ENCODE measurements around the gene STXBP6.

Gene STXBP6

DNA sequence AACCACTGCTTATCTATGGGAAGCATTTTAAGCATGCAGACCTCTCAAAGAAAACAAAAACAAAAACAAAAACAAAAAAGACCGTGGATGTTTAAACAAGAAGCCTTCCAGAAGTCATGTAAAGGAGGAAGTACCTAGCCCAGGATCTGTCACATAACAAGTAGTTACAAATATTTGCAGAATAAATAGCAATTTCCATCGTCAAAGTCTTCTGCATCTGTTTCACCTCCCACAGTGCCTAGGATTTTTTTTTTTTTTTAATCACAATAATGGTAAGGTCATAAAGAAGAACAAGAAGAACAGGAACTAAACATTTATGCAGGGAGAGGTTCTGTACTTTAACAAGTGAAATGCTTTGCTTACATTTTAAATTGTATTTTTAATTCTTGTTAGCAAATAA, 2.4 kb upstream of the STXBP6 start:
- no peak for DNase-seq (ENCODE audit: low read depth)

- peak; percentile 59 for DNase-seq (ENCODE audit: low read depth)
Observed at GRCh38 chr14:25050269-25051150, 563 bp upstream of the STXBP6 start.

- DNase-seq (ENCODE audit: low read depth), result peak; percentile 1
Observed at GRCh38 chr14:25049093-25049567, 817 bp downstream of the STXBP6 start.

GRCh38 chr14:25048170-25049016, 1.6 kb downstream of the STXBP6 start:
- peak; percentile 64 for DNase-seq (ENCODE audit: low read depth)

GRCh38 chr14:25046301-25046943, 3.5 kb downstream of the STXBP6 start:
- no peak for DNase-seq (ENCODE audit: low read depth)

- no peak for DNase-seq (ENCODE audit: low read depth)
Observed at GRCh38 chr14:25044106-25044698, 5.7 kb downstream of the STXBP6 start.

- peak; percentile 69 for DNase-seq (ENCODE audit: low read depth)
Observed at GRCh38 chr14:25042362-25043299, 7.3 kb downstream of the STXBP6 start.

- no peak for DNase-seq (ENCODE audit: low read depth)
Observed at GRCh38 chr14:25041898-25042297, 8.0 kb downstream of the STXBP6 start.

- no peak for DNase-seq (ENCODE audit: low read depth)
Observed at GRCh38 chr14:25041484-25041883, 8.5 kb downstream of the STXBP6 start.

GRCh38 chr14:25039933-25040332, 10.0 kb downstream of the STXBP6 start:
- no peak for DNase-seq (ENCODE audit: low read depth)

- no peak for DNase-seq (ENCODE audit: low read depth)
Observed at GRCh38 chr14:25038044-25038668, 11.8 kb downstream of the STXBP6 start.

DNA sequence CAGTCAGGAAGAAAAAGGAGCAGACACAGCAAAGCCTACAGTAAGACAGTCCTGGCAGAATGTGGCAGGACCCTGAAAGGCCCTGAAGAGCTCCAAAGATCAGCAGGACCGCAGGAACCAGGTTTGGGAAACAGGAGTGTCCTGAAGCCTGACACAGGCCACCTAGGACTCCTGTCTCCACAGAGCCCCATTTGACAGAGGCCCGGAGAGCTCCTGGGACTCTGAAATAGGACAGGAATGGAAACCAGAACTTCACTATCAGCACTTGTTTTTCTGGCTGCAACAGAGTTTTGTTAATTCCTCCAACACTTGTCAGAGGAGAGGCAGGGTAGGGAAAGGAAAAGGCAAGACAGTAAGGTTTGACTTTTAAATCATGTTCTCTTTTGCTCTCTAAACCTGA, 12.9 kb downstream of the STXBP6 start:
- no peak for DNase-seq (ENCODE audit: low read depth)

GRCh38 chr14:25034803-25035681, 14.9 kb downstream of the STXBP6 start:
- no peak for DNase-seq (ENCODE audit: low read depth)

DNA sequence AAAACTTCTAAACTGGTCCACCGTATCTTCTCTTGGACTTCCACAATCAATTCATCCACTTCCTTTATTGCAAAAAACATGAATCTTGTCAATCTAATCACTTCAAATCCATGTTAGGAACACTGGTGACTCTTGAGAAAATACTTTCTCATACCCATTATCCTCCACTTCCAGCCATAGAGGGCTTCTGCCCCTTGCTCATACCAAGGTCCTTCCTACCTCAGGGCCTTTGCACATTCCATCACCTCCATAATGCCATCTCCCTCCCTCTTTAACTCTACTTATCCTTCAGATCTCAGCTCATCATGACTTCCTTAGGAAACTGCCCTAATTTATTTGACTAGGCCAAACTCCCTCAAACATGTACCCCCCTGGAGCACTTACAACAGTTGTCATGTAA, 16.6 kb downstream of the STXBP6 start:
- DNase-seq (ENCODE audit: low read depth), result no peak

GRCh38 chr14:25032092-25032784, 17.7 kb downstream of the STXBP6 start:
- no peak for DNase-seq (ENCODE audit: low read depth)

DNA sequence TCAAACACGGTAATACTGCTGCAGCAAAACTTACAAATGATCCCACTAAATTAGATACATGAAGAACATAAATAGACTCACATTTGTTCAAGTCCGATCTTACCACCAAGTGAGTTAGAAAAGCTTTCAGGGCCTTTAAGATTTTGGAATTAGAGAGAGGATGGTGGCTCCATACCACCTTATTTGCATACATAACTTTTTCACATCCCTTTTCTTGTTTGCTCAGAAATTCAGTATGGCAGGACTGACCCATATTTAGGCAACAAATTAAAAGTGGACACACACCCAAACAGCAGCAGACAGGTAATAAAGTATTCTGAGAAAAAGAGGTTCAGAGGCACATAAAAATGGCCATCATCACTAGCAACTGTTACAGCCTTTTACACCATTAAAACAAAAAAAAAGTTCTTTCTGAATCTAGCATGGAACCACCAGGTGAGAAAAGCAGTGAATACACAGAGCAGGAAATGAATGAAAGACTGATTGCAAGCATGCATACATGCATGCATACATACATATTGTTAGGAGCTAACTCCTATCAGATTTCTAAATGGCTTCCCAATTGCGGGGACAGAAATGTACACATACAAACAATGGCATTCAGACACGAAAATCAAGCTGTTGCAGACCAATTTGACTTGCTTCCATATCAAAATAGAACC, 23.3 kb downstream of the STXBP6 start:
- DNase-seq (ENCODE audit: low read depth), result no peak

DNA sequence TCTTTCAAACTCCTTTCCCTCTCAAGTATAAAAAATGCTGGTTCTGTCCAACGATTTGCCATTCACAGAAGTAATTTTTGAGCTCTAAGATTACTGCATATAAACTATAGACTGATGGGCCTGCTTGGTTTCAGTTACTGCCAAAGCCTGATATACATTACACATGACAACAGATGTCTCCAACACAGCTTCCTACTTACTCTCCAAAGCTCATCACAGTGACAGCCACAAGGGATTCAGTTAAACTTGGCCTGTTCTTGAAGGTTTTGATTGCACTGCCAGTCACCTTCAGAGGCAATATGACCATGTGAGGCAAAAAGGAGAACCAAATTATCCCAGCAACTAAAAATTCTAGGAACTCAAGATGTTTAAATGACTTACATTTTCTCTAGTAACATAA, 30.1 kb downstream of the STXBP6 start:
- DNase-seq (ENCODE audit: low read depth), result no peak

DNA sequence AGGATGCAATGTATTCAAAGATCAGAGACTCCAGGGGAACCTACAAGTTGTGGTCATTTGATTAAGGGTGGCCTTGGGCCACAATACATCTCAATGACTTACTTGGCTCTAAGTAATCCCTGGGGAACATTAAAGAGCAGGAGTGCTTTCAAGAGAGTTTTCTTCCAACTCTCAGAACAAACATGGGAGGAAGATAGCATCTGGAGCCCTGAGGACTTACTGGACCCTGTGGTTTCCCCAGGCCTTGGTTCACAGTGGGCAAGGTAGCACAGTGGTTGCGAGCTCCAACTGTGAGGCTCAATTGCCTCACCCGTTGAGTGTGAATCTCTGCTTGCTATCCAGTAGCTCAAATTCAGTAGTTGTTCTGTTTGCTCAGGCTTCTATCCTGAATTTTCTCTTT, 32.4 kb downstream of the STXBP6 start:
- DNase-seq (ENCODE audit: low read depth), result no peak
